RPMI8226 (cell line): ENCODE data around the gene TOB1.

Source experiments
- DNase-seq: peaks from one replicate; pipeline ENCODE4 v3.0.0-alpha.2; 2015

TOB1 gene

GRCh38 chr17:50829332-50829731, 36.8 kb downstream of the TOB1 start:
- DNase-seq = no peak

- DNase-seq = peak; percentile 69
Observed at GRCh38 chr17:50828508-50829170, 37.5 kb downstream of the TOB1 start.

- no peak for DNase-seq
Observed at GRCh38 chr17:50825188-50825587, 41.0 kb downstream of the TOB1 start.

- DNase-seq = no peak
Observed at GRCh38 chr17:50824429-50824828, 41.7 kb downstream of the TOB1 start.

- no peak for DNase-seq
Observed at GRCh38 chr17:50822550-50822949, 43.6 kb downstream of the TOB1 start.

GRCh38 chr17:50820651-50821050, 45.5 kb downstream of the TOB1 start:
- DNase-seq = no peak

GRCh38 chr17:50818921-50819657, 47.1 kb downstream of the TOB1 start:
- DNase-seq = peak; percentile 37

- no peak for DNase-seq
Observed at GRCh38 chr17:50818261-50818660, 47.9 kb downstream of the TOB1 start.

GRCh38 chr17:50817838-50818237, 48.3 kb downstream of the TOB1 start:
- DNase-seq = no peak

- DNase-seq = peak; percentile 66
Observed at GRCh38 chr17:50816771-50817751, 49.1 kb downstream of the TOB1 start.

- DNase-seq = no peak
Observed at GRCh38 chr17:50816271-50816670, 49.9 kb downstream of the TOB1 start.

GRCh38 chr17:50815400-50815799, 50.8 kb downstream of the TOB1 start:
- DNase-seq = no peak

- DNase-seq = no peak
Observed at GRCh38 chr17:50813583-50813982, 52.6 kb downstream of the TOB1 start.
